Measurements from ENCODE around the gene PAPPA2.

DNA sequence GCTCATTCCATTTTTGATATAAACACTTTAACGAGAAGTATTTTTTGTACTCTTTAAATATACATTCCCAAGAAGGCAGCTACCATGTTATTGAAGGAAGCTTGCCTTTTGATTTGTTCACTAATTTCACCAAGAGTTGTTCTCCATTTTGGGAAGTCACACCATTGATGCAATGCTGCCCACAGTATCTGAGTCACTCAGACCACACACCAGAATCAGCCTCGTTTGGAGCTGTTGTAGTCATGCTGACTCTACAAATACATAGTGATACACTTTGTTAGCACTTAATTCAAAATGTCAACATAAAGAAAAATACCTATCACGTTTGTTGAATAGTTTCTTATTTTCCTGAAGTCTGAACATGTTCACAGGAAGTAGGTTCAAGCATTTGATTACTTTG lies 78.7 kb downstream of the PAPPA2 start:
- TF ChIP-seq, protein P1, sequence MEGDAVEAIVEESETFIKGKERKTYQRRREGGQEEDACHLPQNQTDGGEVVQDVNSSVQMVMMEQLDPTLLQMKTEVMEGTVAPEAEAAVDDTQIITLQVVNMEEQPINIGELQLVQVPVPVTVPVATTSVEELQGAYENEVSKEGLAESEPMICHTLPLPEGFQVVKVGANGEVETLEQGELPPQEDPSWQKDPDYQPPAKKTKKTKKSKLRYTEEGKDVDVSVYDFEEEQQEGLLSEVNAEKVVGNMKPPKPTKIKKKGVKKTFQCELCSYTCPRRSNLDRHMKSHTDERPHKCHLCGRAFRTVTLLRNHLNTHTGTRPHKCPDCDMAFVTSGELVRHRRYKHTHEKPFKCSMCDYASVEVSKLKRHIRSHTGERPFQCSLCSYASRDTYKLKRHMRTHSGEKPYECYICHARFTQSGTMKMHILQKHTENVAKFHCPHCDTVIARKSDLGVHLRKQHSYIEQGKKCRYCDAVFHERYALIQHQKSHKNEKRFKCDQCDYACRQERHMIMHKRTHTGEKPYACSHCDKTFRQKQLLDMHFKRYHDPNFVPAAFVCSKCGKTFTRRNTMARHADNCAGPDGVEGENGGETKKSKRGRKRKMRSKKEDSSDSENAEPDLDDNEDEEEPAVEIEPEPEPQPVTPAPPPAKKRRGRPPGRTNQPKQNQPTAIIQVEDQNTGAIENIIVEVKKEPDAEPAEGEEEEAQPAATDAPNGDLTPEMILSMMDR (IDR thresholded peaks at IDR 0.05; ENCODE audit: low read depth, low read length), result no peak
- TF ChIP-seq EZH2phosphoT487 (IDR thresholded peaks at IDR 0.05; ENCODE audit: low read depth), result no peak

Measured in OCI-LY3 (cell line).